Globus pallidus (tissue), 1 donor: ENCODE measurements around the gene ADORA1.
A peak's percentile ranks its signal among the peaks of the same experiment; 100 is the strongest.

Experiments
- DNase-seq: peaks from one replicate; pipeline ENCODE4 v3.0.0-alpha.2; 2015; ENCODE audit warnings: low spot score

The ADORA1 gene

GRCh38 chr1:203140743-203141520 lies 13.4 kb downstream of the ADORA1 start:
- no peak for DNase-seq

GRCh38 chr1:203142124-203142523 lies 14.6 kb downstream of the ADORA1 start:
- DNase-seq, result no peak

- no peak for DNase-seq
Observed at GRCh38 chr1:203142684-203143408, 15.3 kb downstream of the ADORA1 start.

- DNase-seq, result no peak
Observed at GRCh38 chr1:203143641-203144040, 16.1 kb downstream of the ADORA1 start.

- DNase-seq, result peak; percentile 97
Observed at GRCh38 chr1:203144661-203145060, 17.1 kb downstream of the ADORA1 start.

- no peak for DNase-seq
Observed at GRCh38 chr1:203145321-203146041, 18.0 kb downstream of the ADORA1 start.

- no peak for DNase-seq
Observed at GRCh38 chr1:203146042-203146369, 18.5 kb downstream of the ADORA1 start.

GRCh38 chr1:203146537-203146936 lies 19.0 kb downstream of the ADORA1 start:
- no peak for DNase-seq

- DNase-seq, result peak; percentile 87
Observed at GRCh38 chr1:203147376-203147775, 19.9 kb downstream of the ADORA1 start.

GRCh38 chr1:203148127-203148526 lies 20.6 kb downstream of the ADORA1 start:
- no peak for DNase-seq

GRCh38 chr1:203148579-203148978 lies 21.1 kb downstream of the ADORA1 start:
- no peak for DNase-seq

GRCh38 chr1:203149188-203149840 lies 21.8 kb downstream of the ADORA1 start:
- no peak for DNase-seq

- DNase-seq, result no peak
Observed at GRCh38 chr1:203150511-203151297, 23.2 kb downstream of the ADORA1 start.

GRCh38 chr1:203151362-203152157 lies 24.0 kb downstream of the ADORA1 start:
- DNase-seq, result no peak

GRCh38 chr1:203152158-203153034 lies 24.9 kb downstream of the ADORA1 start:
- no peak for DNase-seq

GRCh38 chr1:203153051-203153988 lies 25.8 kb downstream of the ADORA1 start:
- DNase-seq, result peak; percentile 78

GRCh38 chr1:203153989-203154821 lies 26.7 kb downstream of the ADORA1 start:
- no peak for DNase-seq

GRCh38 chr1:203156280-203156679 lies 28.8 kb downstream of the ADORA1 start:
- no peak for DNase-seq
